Thymus (tissue), 11 donors: ENCODE data around the gene MLXIPL. TPM values are rescaled to one million over a fixed set of nuclear protein-coding genes. Genes with fewer than 3 reads are reported as not detected.
"Not testable (repeated sequence)": the region's sequence is repeated elsewhere in the genome, so short reads cannot be mapped to it uniquely, and the experiment has no call there.

Experiments
- DNase-seq, 9 donors: peaks; one replicate each; pipeline ENCODE4 v3.0.0-alpha.2; 2013; ENCODE audit warnings: low spot score in 9 of 9, low read depth in 6 of 9, missing footprints in 1 of 9
- H3K27ac ChIP-seq, 2 donors: one replicate each; pipeline ENCODE4 v1.5.1; 2013; ENCODE audit warnings: control low read depth in 1 of 2, low read depth in 1 of 2, low read length in 1 of 2, mild to moderate bottlenecking in 1 of 2, moderate library complexity in 1 of 2
- H3K27me3 ChIP-seq, 2 donors: one replicate each; pipeline ENCODE4 v1.5.1; 2013; ENCODE audit warnings: low read length in 1 of 2; ENCODE audit not compliant: control insufficient read depth in 2 of 2, insufficient read depth in 1 of 2
- H3K36me3 ChIP-seq, 2 donors: one replicate each; pipeline ENCODE4 v1.5.1; 2013; ENCODE audit warnings: low read length in 1 of 2, mild to moderate bottlenecking in 1 of 2, moderate library complexity in 1 of 2; ENCODE audit not compliant: control insufficient read depth in 2 of 2, insufficient read depth in 2 of 2
- H3K4me1 ChIP-seq, 2 donors: one replicate each; pipeline ENCODE4 v1.5.1; 2013; ENCODE audit warnings: low read length in 2 of 2; ENCODE audit not compliant: control insufficient read depth in 2 of 2, insufficient read depth in 2 of 2
- H3K4me3 ChIP-seq, 2 donors: one replicate each; pipeline ENCODE4 v1.5.1; 2013; ENCODE audit warnings: low read length in 2 of 2, control low read depth in 1 of 2, mild to moderate bottlenecking in 1 of 2
- H3K9me3 ChIP-seq, 2 donors: one replicate each; pipeline ENCODE4 v1.5.1; 2013; ENCODE audit warnings: low read length in 1 of 2, mild to moderate bottlenecking in 1 of 2; ENCODE audit not compliant: control insufficient read depth in 2 of 2, insufficient read depth in 1 of 2
- WGBS: extraction: QIAGEN DNeasy Blood & Tissue Kit; methylation state at CpG from one replicate; pipeline ENCODE4 v1.1.7; 2013; 5-methylcytosine and 5-hydroxymethylcytosine counted together
- polyA plus RNA-seq: library from polyadenylated mRNA; stranded (reverse); fragments of 200-250 nt; gene quantifications from one replicate; pipeline ENCODE4 v1.2.3, GENCODE V29; 2013
- total RNA-seq: library from RNA; stranded (reverse); fragments of 120-200 nt; gene quantifications from one replicate; pipeline ENCODE4 v1.2.4, GENCODE V29; 2013
- donor health status: healthy.

MLXIPL gene
- total and polyA plus RNA-seq, 2 donors, result 0.05 to 25.3 TPM

DNA sequence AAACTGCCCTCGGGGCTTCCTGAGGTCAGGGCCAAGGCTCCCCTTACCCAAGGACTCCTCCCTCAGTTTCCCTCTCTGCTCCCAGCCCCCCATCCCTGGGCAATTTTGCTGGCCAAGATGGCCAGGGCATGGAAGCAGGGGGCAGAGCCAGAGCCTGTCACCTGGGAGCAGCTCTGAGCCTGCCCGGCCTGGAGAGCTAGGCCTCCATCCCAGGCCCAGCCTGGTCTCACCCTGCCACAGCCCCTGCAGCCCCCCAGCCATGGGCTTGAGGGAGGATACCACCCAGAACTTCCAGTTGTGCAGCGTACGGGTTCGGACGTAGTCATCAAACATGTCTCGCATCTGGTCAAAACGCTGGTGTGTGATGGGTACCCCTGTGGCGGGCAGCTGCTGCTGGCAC is 29.0 kb downstream of the MLXIPL start:
- no peak overlapping the region for H3K27ac ChIP-seq
- H3K36me3 ChIP-seq, result no peaks in the 10 kb centered on the region
- whole genome bisulfite sequencing, result 97% methylated on average over 9 of the region's 9 CpGs

GRCh38 chr7:73593207-73594045 is 30.9 kb downstream of the MLXIPL start:
- WGBS, result 83% methylated on average over 14 of the region's 14 CpGs
- Histone ChIP-seq H3K9me3 (no peaks in the 10 kb centered on the region), H3K4me1 (no peaks in the 10 kb centered on the region), H3K36me3 (no peaks in the 10 kb centered on the region), H3K4me3 (no peak overlapping the region), H3K27ac (no peak overlapping the region), H3K27me3 (peaks cover 3 to 28% of the 10 kb centered on the region in 2 donors)
- no peak for DNase-seq

More for the DNA sequence above, 29.0 kb downstream of the MLXIPL start:
- no peak overlapping the region for H3K4me3 ChIP-seq
- H3K27me3 ChIP-seq, result peaks cover 3 to 37% of the 10 kb centered on the region in 2 donors
- DNase-seq, result no peak
- no peaks in the 10 kb centered on the region for H3K9me3 ChIP-seq
- no peaks in the 10 kb centered on the region for H3K4me1 ChIP-seq

- H3K27me3 ChIP-seq, result no peaks in the 10 kb centered on the region
- WGBS, result 98% methylated on average over 12 of the region's 12 CpGs
- H3K36me3 ChIP-seq, result no peaks in the 10 kb centered on the region
- DNase-seq, result no peak
- H3K27ac ChIP-seq, result no peak overlapping the region
- H3K4me1 ChIP-seq, result peaks cover 0 to 5% of the 10 kb centered on the region in 2 donors
- no peak overlapping the region for H3K4me3 ChIP-seq
- peaks cover 0 to 4% of the 10 kb centered on the region in 2 donors for H3K9me3 ChIP-seq
These were observed 37.4 kb downstream of the MLXIPL start for GRCh38 chr7:73586911-73587310.

GRCh38 chr7:73585196-73585595 is 39.1 kb downstream of the MLXIPL start:
- H3K27me3 ChIP-seq, result no peaks in the 10 kb centered on the region
- 96% methylated on average over 2 of the region's 2 CpGs for WGBS
- H3K9me3 ChIP-seq, result peaks cover 0 to 4% of the 10 kb centered on the region in 2 donors
- H3K36me3 ChIP-seq, result no peaks in the 10 kb centered on the region
- no peak overlapping the region for H3K27ac ChIP-seq
- no peak overlapping the region for H3K4me3 ChIP-seq
- DNase-seq, result no peak
- peaks cover 0 to 5% of the 10 kb centered on the region in 2 donors for H3K4me1 ChIP-seq

- Histone ChIP-seq H3K9me3 (peaks cover 0 to 7% of the 10 kb centered on the region in 2 donors), H3K27ac (no peak overlapping the region), H3K27me3 (no peaks in the 10 kb centered on the region), H3K4me3 (no peak overlapping the region), H3K4me1 (peaks cover under 1 to 11% of the 10 kb centered on the region in 2 donors), H3K36me3 (no peaks in the 10 kb centered on the region)
- DNase-seq, result no peak
- 97% methylated on average over 6 of the region's 6 CpGs for WGBS
These were observed 41.6 kb downstream of the MLXIPL start for GRCh38 chr7:73582664-73583202.

DNA sequence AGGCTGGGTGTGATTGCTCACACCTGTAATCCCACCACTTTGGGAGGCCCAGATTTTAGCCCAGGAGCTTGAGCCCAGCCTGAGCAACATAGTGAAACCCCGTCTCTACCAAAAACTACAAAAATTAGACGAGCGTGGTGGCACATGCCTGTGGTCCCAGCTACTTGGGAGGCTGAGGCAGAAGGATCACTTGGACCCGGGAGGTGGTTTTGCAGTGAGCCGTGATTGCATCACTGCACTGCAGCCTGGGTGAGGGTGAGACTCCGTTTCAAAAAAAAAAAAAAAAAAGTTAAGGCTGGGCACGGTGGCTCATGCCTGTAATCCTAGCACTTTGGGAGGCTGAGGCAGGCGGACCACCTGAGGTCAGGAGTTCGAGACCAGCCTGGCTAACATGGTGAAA is 43.3 kb downstream of the MLXIPL start:
- not testable (repeated sequence) for H3K36me3 ChIP-seq, H3K4me3 ChIP-seq, H3K9me3 ChIP-seq, DNase-seq, H3K27me3 ChIP-seq, H3K27ac ChIP-seq
- peaks cover 6 to 20% of the 10 kb centered on the region in 2 donors for H3K4me1 ChIP-seq
- 91% methylated on average over 9 of the region's 9 CpGs for WGBS

GRCh38 chr7:73578342-73579128 is 45.8 kb downstream of the MLXIPL start, which contains the start of gene TBL2:
Gene TBL2, minus strand, starts transcription at chr7:73578579. Its CDS starts 30 bp downstream, at chr7:73578549.
- Histone ChIP-seq H3K4me3 (peak within 1 kb of the TSS; percentile 79 to 94), H3K36me3 (peaks cover 14% of the 10 kb centered on the region in 2 donors), H3K4me1 (peaks cover 6 to 20% of the 10 kb centered on the region in 2 donors), H3K27ac (peak within 1 kb of the TSS; percentile 87), H3K27me3 (no peaks in the 10 kb centered on the region), H3K9me3 (peaks cover 0 to 4% of the 10 kb centered on the region in 2 donors)
- DNase-seq, result peak; percentile 94 to 99 (median 97)
- under 1% methylated on average over 75 of the region's 75 CpGs for WGBS

- H3K36me3 ChIP-seq, result peaks cover 21 to 22% of the 10 kb centered on the region in 2 donors
- WGBS, result 20% methylated on average over 32 of the region's 32 CpGs
- DNase-seq, result no peak
- H3K9me3 ChIP-seq, result peaks cover 0 to 4% of the 10 kb centered on the region in 2 donors
- H3K27me3 ChIP-seq, result no peaks in the 10 kb centered on the region
- peaks cover 6 to 20% of the 10 kb centered on the region in 2 donors for H3K4me1 ChIP-seq
- peak overlapping the region; percentile 79 to 94 for H3K4me3 ChIP-seq
- peak overlapping the region; percentile 76 to 87 for H3K27ac ChIP-seq
These were observed 46.5 kb downstream of the MLXIPL start for GRCh38 chr7:73577627-73578341.
